HG02571 (cell line): ENCODE measurements around the gene RAD51B.

ENCODE experiments used
- ATAC-seq: cut with Tn5 transposase; IDR thresholded peaks from one replicate; pipeline ENCODE4 v1.9.1; 2021; ENCODE audit warnings: mild to moderate bottlenecking, moderate library complexity; ENCODE audit not compliant: unreplicated experiment

The RAD51B gene

GRCh38 chr14:68511129-68512047 is 691.8 kb downstream of the RAD51B start:
- ATAC-seq, result no peak

GRCh38 chr14:68512088-68512487 is 692.5 kb downstream of the RAD51B start:
- ATAC-seq, result no peak

GRCh38 chr14:68513137-68513536 is 693.6 kb downstream of the RAD51B start:
- ATAC-seq, result no peak

GRCh38 chr14:68513838-68514607 is 694.4 kb downstream of the RAD51B start:
- no peak for ATAC-seq

GRCh38 chr14:68514608-68515194 is 695.1 kb downstream of the RAD51B start:
- ATAC-seq, result no peak

- no peak for ATAC-seq
These were observed 696.8 kb downstream of the RAD51B start for GRCh38 chr14:68516342-68516741.

- no peak for ATAC-seq
These were observed 698.6 kb downstream of the RAD51B start for GRCh38 chr14:68518166-68518565.

GRCh38 chr14:68518761-68519670 is 699.4 kb downstream of the RAD51B start:
- no peak for ATAC-seq

GRCh38 chr14:68519671-68520187 is 700.1 kb downstream of the RAD51B start:
- peak; percentile 76 for ATAC-seq

- no peak for ATAC-seq
These were observed 701.3 kb downstream of the RAD51B start for GRCh38 chr14:68520637-68521556.

GRCh38 chr14:68521557-68521901 is 702.0 kb downstream of the RAD51B start:
- ATAC-seq, result no peak

- ATAC-seq, result no peak
These were observed 702.5 kb downstream of the RAD51B start for GRCh38 chr14:68521961-68522509.

- ATAC-seq, result no peak
These were observed 703.1 kb downstream of the RAD51B start for GRCh38 chr14:68522510-68523325.

GRCh38 chr14:68523326-68523610 is 703.7 kb downstream of the RAD51B start:
- no peak for ATAC-seq

- no peak for ATAC-seq
These were observed 704.6 kb downstream of the RAD51B start for GRCh38 chr14:68523989-68524725.

- ATAC-seq, result no peak
These were observed 705.9 kb downstream of the RAD51B start for GRCh38 chr14:68525516-68525915.

GRCh38 chr14:68526512-68527091 is 707.0 kb downstream of the RAD51B start:
- ATAC-seq, result no peak
